MM.1S (cell line): ENCODE results near the gene GATB.

Source experiments
- DNase-seq: peaks from one replicate; pipeline ENCODE4 v3.0.0-alpha.2; 2015
- H2AFZ ChIP-seq: fragments of 300-600 bp; sonication (generic); 2 replicates; pipeline ENCODE4 v1.6.0; 2016; ENCODE audit warnings: antibody characterized with exemption, low read length
- H3F3A ChIP-seq: fragments of 300-600 bp; sonication (generic); 2 replicates; pipeline ENCODE4 v1.6.1; 2016; ENCODE audit warnings: mild to moderate bottlenecking, antibody characterized with exemption, low read length, moderate library complexity, mixed read lengths; ENCODE audit not compliant: insufficient read depth
- H3K27ac ChIP-seq: fragments of 300-600 bp; sonication (generic); 2 replicates; pipeline ENCODE4 v1.5.1; 2016; ENCODE audit warnings: mild to moderate bottlenecking, low read length
- H3K27me3 ChIP-seq: fragments of 300-600 bp; sonication (generic); replicated peaks from 2 replicates; pipeline ENCODE4 v1.6.0; 2016; ENCODE audit warnings: low read length; ENCODE audit not compliant: insufficient read depth
- H3K36me3 ChIP-seq: fragments of 300-600 bp; sonication (generic); replicated peaks from 2 replicates; pipeline ENCODE4 v1.6.1; 2016; ENCODE audit warnings: mild to moderate bottlenecking, low read length, mixed read lengths; ENCODE audit not compliant: insufficient read depth
- H3K4me1 ChIP-seq: fragments of 300-600 bp; sonication (generic); 2 replicates; pipeline ENCODE4 v1.6.1; 2016; ENCODE audit warnings: low read length, mixed read lengths
- H3K4me2 ChIP-seq: fragments of 300-600 bp; sonication (generic); 2 replicates; pipeline ENCODE4 v1.6.0; 2016; ENCODE audit warnings: low read depth, low read length
- H3K4me3 ChIP-seq: fragments of 300-600 bp; sonication (generic); 2 replicates; pipeline ENCODE4 v1.5.1; 2016; ENCODE audit warnings: low read length, mixed read lengths
- H3K79me2 ChIP-seq: fragments of 300-600 bp; sonication (generic); 2 replicates; pipeline ENCODE4 v1.6.1; 2016; ENCODE audit warnings: mixed run types, low read length, mixed read lengths
- H3K9ac ChIP-seq: fragments of 300-600 bp; sonication (generic); 2 replicates; pipeline ENCODE4 v1.6.1; 2016; ENCODE audit warnings: low read length, mixed read lengths
- H3K9me2 ChIP-seq: fragments of 300-600 bp; sonication (generic); replicated peaks from 2 replicates; pipeline ENCODE4 v1.6.1; 2016; ENCODE audit warnings: mild to moderate bottlenecking, low read length, mixed read lengths; ENCODE audit not compliant: insufficient read depth
- H3K9me3 ChIP-seq: fragments of 300-600 bp; sonication (generic); replicated peaks from 2 replicates; pipeline ENCODE4 v1.6.1; 2016; ENCODE audit warnings: mild to moderate bottlenecking, low read length, mixed read lengths; ENCODE audit not compliant: insufficient read depth
- H4K20me1 ChIP-seq: fragments of 300-600 bp; sonication (generic); 2 replicates; pipeline ENCODE4 v1.6.1; 2016; ENCODE audit warnings: mild to moderate bottlenecking, low read length, moderate library complexity, mixed read lengths; ENCODE audit not compliant: insufficient read depth
- EZH2 ChIP-seq: fragments of 300-600 bp; sonication (generic); optimal IDR thresholded peaks from 2 replicates; pipeline ENCODE3; 2017; ENCODE audit warnings: low read depth, mild to moderate bottlenecking, antibody characterized with exemption, low read length, mixed read lengths
- EZH2phosphoT487 ChIP-seq: fragments of 300-600 bp; sonication (generic); IDR thresholded peaks from 2 replicates; pipeline ENCODE4 v1.6.1; 2018; ENCODE audit warnings: antibody characterized with exemption, low read length
- TF ChIP-seq, protein P1 (sequence below): fragments of 300-600 bp; sonication (generic); IDR thresholded peaks from 2 replicates; pipeline ENCODE4 v1.5.1; 2016; ENCODE audit warnings: antibody characterized with exemption, low read length, mixed read lengths

The GATB gene, protein sequence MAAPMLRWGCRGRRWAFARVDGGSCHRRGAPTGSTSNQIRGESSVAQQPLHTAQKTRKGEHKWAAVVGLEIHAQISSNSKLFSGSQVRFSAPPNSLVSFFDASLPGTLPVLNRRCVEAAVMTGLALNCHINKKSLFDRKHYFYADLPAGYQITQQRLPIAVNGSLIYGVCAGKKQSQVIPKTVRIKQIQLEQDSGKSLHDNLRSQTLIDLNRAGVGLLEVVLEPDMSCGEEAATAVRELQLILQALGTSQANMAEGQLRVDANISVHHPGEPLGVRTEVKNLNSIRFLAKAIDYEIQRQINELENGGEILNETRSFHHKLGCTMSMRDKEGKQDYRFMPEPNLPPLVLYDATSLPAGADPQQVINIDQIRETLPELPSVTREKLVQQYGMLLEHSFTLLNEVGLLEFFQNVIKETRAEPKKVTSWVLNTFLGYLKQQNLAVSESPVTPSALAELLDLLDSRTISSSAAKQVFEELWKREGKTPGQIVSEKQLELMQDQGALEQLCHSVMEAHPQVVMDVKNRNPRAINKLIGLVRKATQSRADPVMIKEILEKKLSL

DNA sequence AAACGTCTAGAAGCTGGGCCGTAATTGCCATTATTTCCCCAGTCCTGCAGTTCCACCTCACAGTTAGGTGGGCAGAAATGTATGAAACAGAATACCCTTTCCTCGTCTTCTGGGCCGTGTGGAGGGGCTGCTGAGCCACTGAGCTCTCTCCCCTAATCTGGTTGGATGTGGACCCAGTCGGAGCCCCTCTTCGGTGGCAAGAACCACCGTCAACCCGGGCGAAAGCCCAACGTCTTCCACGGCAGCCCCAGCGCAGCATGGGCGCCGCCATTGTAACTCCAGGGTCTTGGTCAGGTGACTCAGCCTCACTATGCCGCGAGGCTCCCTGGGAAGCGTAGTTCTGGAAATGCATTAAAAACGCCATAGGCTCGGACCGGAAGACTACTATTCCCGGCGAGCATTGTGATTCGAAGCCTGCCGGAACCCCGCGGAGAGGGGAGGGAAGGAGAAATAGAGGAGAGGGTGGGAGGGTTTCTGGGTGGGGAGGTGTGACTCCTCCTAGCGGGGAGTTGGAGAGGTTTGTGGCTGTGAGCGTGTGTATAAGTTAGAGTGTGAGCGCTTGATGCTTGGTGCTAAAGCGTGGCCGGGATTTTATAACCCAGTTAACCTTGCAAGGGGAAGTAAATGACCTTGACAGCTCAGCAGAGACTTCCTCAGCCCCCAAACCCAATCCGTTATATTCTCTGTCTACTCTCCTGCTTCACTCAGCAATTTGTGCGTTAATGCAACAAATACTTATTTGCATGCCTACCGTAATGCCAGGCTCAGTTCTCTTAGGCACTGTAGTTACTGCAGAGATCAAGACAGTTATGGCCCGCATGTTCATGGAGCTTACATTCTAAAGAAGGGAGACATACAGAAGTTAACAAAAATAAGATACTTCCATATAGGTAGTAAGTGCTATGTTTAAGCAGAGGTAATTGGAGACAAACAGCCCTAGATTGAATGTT lies at the start of gene GATB:
Gene GATB, minus strand, starts transcription at position 296 of the 950 bp plus-strand sequence. Its CDS starts 25 bp downstream, at position 271.
- Histone ChIP-seq H3K36me3 (no peaks in the 10 kb centered on the region), H3K9me2 (no peaks in the 10 kb centered on the region), H3K4me1 (peaks cover 13% of the 10 kb centered on the region; the same call in 1 of the 2 replicates), H2AFZ (peak within 1 kb of the TSS; percentile 95), H3F3A (no peaks in the 10 kb centered on the region), H3K27ac (peak within 1 kb of the TSS; percentile 4; the same call in 1 of the 2 replicates), H3K9me3 (no peaks in the 10 kb centered on the region), H3K9ac (peak within 1 kb of the TSS; percentile 69), H4K20me1 (no peaks in the 10 kb centered on the region), H3K27me3 (no peaks in the 10 kb centered on the region), H3K79me2 (peaks cover 7% of the 10 kb centered on the region), H3K4me3 (peak within 1 kb of the TSS; percentile 95), H3K4me2 (peak within 1 kb of the TSS; percentile 83)
- TF ChIP-seq EZH2phosphoT487 = no peak
- TF ChIP-seq, protein P1, sequence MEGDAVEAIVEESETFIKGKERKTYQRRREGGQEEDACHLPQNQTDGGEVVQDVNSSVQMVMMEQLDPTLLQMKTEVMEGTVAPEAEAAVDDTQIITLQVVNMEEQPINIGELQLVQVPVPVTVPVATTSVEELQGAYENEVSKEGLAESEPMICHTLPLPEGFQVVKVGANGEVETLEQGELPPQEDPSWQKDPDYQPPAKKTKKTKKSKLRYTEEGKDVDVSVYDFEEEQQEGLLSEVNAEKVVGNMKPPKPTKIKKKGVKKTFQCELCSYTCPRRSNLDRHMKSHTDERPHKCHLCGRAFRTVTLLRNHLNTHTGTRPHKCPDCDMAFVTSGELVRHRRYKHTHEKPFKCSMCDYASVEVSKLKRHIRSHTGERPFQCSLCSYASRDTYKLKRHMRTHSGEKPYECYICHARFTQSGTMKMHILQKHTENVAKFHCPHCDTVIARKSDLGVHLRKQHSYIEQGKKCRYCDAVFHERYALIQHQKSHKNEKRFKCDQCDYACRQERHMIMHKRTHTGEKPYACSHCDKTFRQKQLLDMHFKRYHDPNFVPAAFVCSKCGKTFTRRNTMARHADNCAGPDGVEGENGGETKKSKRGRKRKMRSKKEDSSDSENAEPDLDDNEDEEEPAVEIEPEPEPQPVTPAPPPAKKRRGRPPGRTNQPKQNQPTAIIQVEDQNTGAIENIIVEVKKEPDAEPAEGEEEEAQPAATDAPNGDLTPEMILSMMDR = peak; percentile 43
- DNase-seq = peak; percentile 97

DNA sequence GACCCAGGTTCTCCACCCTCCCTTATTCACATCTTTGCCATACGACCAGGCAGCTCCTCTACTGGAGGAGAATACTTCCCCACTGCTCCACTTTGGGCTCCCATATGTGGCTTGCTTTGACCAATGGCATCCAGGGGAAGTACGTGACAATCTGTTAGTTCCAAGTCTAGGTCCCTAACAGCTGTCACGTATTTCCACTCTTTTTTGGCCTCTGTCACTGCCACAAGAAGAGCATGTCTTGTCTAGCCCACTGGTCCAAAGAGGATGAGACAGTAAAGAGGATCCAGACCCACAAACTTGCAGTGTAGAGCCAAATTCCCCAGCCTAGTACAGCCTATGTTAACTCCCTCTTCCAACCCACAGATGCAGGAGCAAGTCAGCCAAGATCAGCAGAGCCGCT lies 49.7 kb upstream of the GATB start:
- Histone ChIP-seq H3K27ac (no peak overlapping the region), H3K4me2 (no peak overlapping the region), H4K20me1 (no peaks in the 10 kb centered on the region), H3K27me3 (no peaks in the 10 kb centered on the region), H3K79me2 (no peaks in the 10 kb centered on the region), H3K4me3 (no peak overlapping the region), H3K9ac (no peak overlapping the region), H3K36me3 (no peaks in the 10 kb centered on the region), H3K9me2 (no peaks in the 10 kb centered on the region), H2AFZ (no peak overlapping the region), H3K9me3 (no peaks in the 10 kb centered on the region), H3K4me1 (no peaks in the 10 kb centered on the region), H3F3A (no peaks in the 10 kb centered on the region)
- DNase-seq = no peak
- TF ChIP-seq EZH2 (no peak), EZH2phosphoT487 (no peak)
- TF ChIP-seq, protein P1 = no peak

DNA sequence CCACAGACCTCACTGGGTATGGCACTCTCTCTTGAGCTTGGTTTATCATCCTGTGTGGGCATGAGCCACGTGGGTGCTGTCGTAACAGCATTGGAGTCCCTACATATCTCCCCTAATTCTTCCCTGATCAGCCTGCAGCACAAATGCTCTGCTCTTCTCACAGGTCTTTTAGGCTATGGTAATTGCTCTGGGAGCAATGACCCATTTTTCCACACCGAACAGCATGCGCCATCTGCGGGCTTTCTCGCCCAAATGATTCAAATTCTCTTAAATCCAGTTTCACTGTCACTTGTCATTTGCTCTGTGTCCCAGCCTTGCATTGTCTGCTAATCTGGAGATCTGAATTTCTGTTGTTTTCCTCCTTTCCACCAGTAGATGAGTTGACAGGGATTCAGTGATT lies 48.9 kb upstream of the GATB start:
- Histone ChIP-seq H3K9me3 (no peaks in the 10 kb centered on the region), H3K9ac (no peak overlapping the region), H3K4me3 (no peak overlapping the region), H2AFZ (no peak overlapping the region), H3F3A (no peaks in the 10 kb centered on the region), H3K79me2 (no peaks in the 10 kb centered on the region), H4K20me1 (no peaks in the 10 kb centered on the region), H3K36me3 (no peaks in the 10 kb centered on the region), H3K27ac (no peak overlapping the region), H3K9me2 (no peaks in the 10 kb centered on the region), H3K4me1 (no peaks in the 10 kb centered on the region), H3K27me3 (no peaks in the 10 kb centered on the region), H3K4me2 (no peak overlapping the region)
- DNase-seq = no peak
- TF ChIP-seq EZH2phosphoT487 = no peak
